Endothelial cell of umbilical vein (primary cell): ENCODE results near the gene SORCS3. TPM values are rescaled to one million over a fixed set of nuclear protein-coding genes. Genes with fewer than 3 reads are reported as not detected.

ENCODE experiments used
- BruUV-seq: library from RNA; stranded (reverse); fragments of 400-500 nt; replicated peaks from 2 replicates; lab custom pipeline; 2021; lab: Mats Ljungman, UMichigan
- CTCF ChIA-PET: fragments of 300-600, 350-600 bp; sonication (Branson Sonifier 250); formaldehyde crosslinking; loops from one replicate; lab custom pipeline; 2021; ENCODE audit warnings: antibody characterized with exemption, inconsistent platforms; lab: Charles Lee
- POLR2A ChIA-PET: fragments of 300-600, 350-600 bp; sonication (Branson Sonifier 250); formaldehyde crosslinking; loops from one replicate; lab custom pipeline; 2021; ENCODE audit warnings: antibody characterized with exemption, inconsistent platforms; lab: Charles Lee
- DNase-seq: peaks from one replicate; pipeline ENCODE4 v3.0.0-alpha.2; 2011; ENCODE audit warnings: low read depth, low spot score
- FAIRE-seq: peaks from 2 replicates; lab custom pipeline; 2011; peaks lifted over from hg19 to GRCh38; lab: Jason Lieb, UNC
- H2AFZ ChIP-seq: 2 replicates; pipeline ENCODE4 v1.6.0; 2012; ENCODE audit warnings: low read depth, low read length, control low read depth, inconsistent platforms
- H3K27ac ChIP-seq: 2 replicates; pipeline ENCODE4 v1.5.1; 2011; ENCODE audit warnings: low read depth, mild to moderate bottlenecking, control low read depth, low read length, moderate library complexity; ENCODE audit not compliant: insufficient read depth
- H3K27me3 ChIP-seq, 2 experiments: 2 replicates each; pipeline versions ENCODE4 v1.6.0 to v1.6.1; 2011; ENCODE audit warnings: low read length in 2 of 2, mixed read lengths in 1 of 2; ENCODE audit not compliant: control insufficient read depth in 2 of 2, insufficient read depth in 2 of 2
- H3K36me3 ChIP-seq, 2 experiments: 2 replicates in 1 of 2; 3 replicates in 1 of 2; pipeline ENCODE4 v1.5.1; 2011; ENCODE audit warnings: low read length in 2 of 2, mild to moderate bottlenecking in 1 of 2, moderate library complexity in 1 of 2; ENCODE audit not compliant: control insufficient read depth in 2 of 2, insufficient read depth in 2 of 2; ENCODE audit errors: extremely low read depth in 1 of 2
- H3K4me1 ChIP-seq: 3 replicates; pipeline ENCODE4 v1.5.1; 2011; ENCODE audit warnings: mild to moderate bottlenecking, low read length; ENCODE audit not compliant: control insufficient read depth, insufficient read depth; ENCODE audit errors: extremely low read depth
- H3K4me2 ChIP-seq: 2 replicates; pipeline ENCODE4 v1.6.1; 2011; ENCODE audit warnings: low read length, control low read depth, mixed read lengths; ENCODE audit not compliant: insufficient read depth
- H3K4me3 ChIP-seq, 3 experiments: fragments of 200-600 bp in 1 of 3; sonication (generic), shearing (Covaris generic) in 1 of 3; replicated peaks in 1 of 3; 2 replicates each; pipeline ENCODE4 v1.5.1; 2011 to 2016; ENCODE audit warnings: control low read depth in 3 of 3, low read length in 3 of 3, mild to moderate bottlenecking in 2 of 3, inconsistent platforms in 1 of 3, low read depth in 1 of 3, moderate library complexity in 1 of 3; ENCODE audit not compliant: insufficient read depth in 1 of 3
- H3K79me2 ChIP-seq: 2 replicates; pipeline ENCODE4 v1.6.0; 2012; ENCODE audit warnings: low read length, inconsistent platforms; ENCODE audit not compliant: control insufficient read depth, insufficient read depth
- H3K9ac ChIP-seq: replicated peaks from 2 replicates; pipeline ENCODE3; 2011; ENCODE audit warnings: low read length, control low read depth; ENCODE audit not compliant: insufficient read depth; ENCODE audit errors: extremely low read depth
- H3K9me1 ChIP-seq: replicated peaks from 3 replicates; pipeline ENCODE4 v1.6.0; 2011; ENCODE audit warnings: mild to moderate bottlenecking, low read length; ENCODE audit not compliant: control insufficient read depth, insufficient read depth; ENCODE audit errors: extremely low read depth
- H3K9me3 ChIP-seq: replicated peaks from 2 replicates; pipeline ENCODE4 v1.5.1; 2012; ENCODE audit warnings: low read length, inconsistent platforms; ENCODE audit not compliant: control insufficient read depth, insufficient read depth
- H4K20me1 ChIP-seq: replicated peaks from 2 replicates; pipeline ENCODE3; 2011; ENCODE audit warnings: mild to moderate bottlenecking, low read length; ENCODE audit not compliant: control insufficient read depth, insufficient read depth; ENCODE audit errors: extremely low read depth
- GATA2 ChIP-seq: IDR thresholded peaks from 2 replicates; pipeline ENCODE4 v1.7.0; 2011; ENCODE audit warnings: low read depth, mild to moderate bottlenecking, moderate library complexity, mixed read lengths, low read length; ENCODE audit not compliant: insufficient read length, insufficient read depth
- POLR2A ChIP-seq: IDR thresholded peaks from 2 replicates; pipeline ENCODE4 v1.6.1; 2012; ENCODE audit warnings: low read depth, mild to moderate bottlenecking, control low read depth, low read length
- dilution Hi-C: fragments of 300-500 bp; cut with MboI; formaldehyde crosslinking; loops from one replicate; pipeline ENCODE4 v1.15.0; 2019; ENCODE audit warnings: low sequenced_read_pairs; ENCODE audit not compliant: extremely low pct_ligation_motif_present
- intact Hi-C: fragments of 100-400 bp; cut with micrococcal nuclease; formaldehyde crosslinking; loops from one replicate; pipeline ENCODE4 v1.10.0; 2022
- polyA plus RNA-seq, 4 experiments: library from polyadenylated mRNA; depleted of rRNA in 3 of 4; stranded (reverse) in 3 of 4; unstranded in 1 of 4; fragments of >200 nt; gene quantifications; 2 replicates each; pipeline versions ENCODE4 v1.2.1 to v1.2.3, GENCODE V29; 2011 to 2012; ENCODE audit warnings: missing spikeins in 1 of 4
- total RNA-seq: library from RNA; stranded (reverse); gene quantifications from 2 replicates; pipeline ENCODE4 v1.2.3, GENCODE V29; 2021
- TF ChIP-seq, protein P1 (sequence below), 2 donors: IDR thresholded peaks; 1 replicate in 1 of 2; 2 replicates in 1 of 2; pipeline ENCODE4 v1.5.1; 2011; ENCODE audit warnings: low read length in 2 of 2, mild to moderate bottlenecking in 2 of 2, moderate library complexity in 2 of 2, control low read depth in 1 of 2, inconsistent platforms in 1 of 2, low read depth in 1 of 2; ENCODE audit not compliant: insufficient read depth in 1 of 2; ENCODE audit errors: extremely low read depth in 1 of 2

SORCS3 gene
- total and polyA plus RNA-seq, 2 donors (not counting 3 experiments of a cell fraction or from before 2014, with no cell fraction given), result not detected

DNA sequence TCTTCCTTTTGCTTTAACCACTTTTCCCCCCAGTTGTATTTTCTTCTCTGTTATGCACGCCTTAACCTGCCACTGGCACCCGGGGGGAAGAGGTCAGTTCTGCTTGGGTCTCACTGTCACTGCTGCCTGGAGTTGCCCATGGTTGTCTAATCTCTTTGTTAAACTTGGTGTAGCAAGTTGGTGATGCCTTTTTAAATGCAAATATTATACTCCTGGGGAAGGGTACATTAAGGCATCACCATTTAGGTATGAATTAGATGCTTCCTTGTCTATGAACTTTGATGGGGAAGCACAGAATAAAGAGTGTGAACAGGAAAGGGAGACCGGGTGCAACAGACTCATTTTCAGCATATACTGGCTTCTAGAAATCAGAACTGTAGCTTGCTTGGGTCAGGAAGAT, 9.1 kb upstream of the SORCS3 start:
- DNase-seq (no peak), FAIRE-seq (no peak)
- CTCF ChIA-PET, result no interaction called here
- Histone ChIP-seq H4K20me1 (no peaks in the 10 kb centered on the region), H3K9me3 (no peaks in the 10 kb centered on the region), H3K27me3 (no peaks in the 10 kb centered on the region), H3K4me3 (no peak overlapping the region), H3K36me3 (no peaks in the 10 kb centered on the region), H2AFZ (no peak overlapping the region), H3K9ac (no peak overlapping the region), H3K79me2 (no peaks in the 10 kb centered on the region), H3K4me2 (no peak overlapping the region), H3K9me1 (no peaks in the 10 kb centered on the region), H3K4me1 (no peaks in the 10 kb centered on the region), H3K27ac (no peak overlapping the region)
- dilution Hi-C loops (no loop called here), intact Hi-C loops (no loop called here)
- TF ChIP-seq POLR2A, result no peak
- TF ChIP-seq, protein P1, sequence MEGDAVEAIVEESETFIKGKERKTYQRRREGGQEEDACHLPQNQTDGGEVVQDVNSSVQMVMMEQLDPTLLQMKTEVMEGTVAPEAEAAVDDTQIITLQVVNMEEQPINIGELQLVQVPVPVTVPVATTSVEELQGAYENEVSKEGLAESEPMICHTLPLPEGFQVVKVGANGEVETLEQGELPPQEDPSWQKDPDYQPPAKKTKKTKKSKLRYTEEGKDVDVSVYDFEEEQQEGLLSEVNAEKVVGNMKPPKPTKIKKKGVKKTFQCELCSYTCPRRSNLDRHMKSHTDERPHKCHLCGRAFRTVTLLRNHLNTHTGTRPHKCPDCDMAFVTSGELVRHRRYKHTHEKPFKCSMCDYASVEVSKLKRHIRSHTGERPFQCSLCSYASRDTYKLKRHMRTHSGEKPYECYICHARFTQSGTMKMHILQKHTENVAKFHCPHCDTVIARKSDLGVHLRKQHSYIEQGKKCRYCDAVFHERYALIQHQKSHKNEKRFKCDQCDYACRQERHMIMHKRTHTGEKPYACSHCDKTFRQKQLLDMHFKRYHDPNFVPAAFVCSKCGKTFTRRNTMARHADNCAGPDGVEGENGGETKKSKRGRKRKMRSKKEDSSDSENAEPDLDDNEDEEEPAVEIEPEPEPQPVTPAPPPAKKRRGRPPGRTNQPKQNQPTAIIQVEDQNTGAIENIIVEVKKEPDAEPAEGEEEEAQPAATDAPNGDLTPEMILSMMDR (IDR thresholded peaks at IDR 0.05; ENCODE audit: extremely low read depth in 1 of 2, insufficient read depth in 1 of 2, low read depth in 1 of 2, low read length in 2 of 2), result no peak
- POLR2A ChIA-PET, result no interaction called here
- no TSS peak for BruUV-seq

DNA sequence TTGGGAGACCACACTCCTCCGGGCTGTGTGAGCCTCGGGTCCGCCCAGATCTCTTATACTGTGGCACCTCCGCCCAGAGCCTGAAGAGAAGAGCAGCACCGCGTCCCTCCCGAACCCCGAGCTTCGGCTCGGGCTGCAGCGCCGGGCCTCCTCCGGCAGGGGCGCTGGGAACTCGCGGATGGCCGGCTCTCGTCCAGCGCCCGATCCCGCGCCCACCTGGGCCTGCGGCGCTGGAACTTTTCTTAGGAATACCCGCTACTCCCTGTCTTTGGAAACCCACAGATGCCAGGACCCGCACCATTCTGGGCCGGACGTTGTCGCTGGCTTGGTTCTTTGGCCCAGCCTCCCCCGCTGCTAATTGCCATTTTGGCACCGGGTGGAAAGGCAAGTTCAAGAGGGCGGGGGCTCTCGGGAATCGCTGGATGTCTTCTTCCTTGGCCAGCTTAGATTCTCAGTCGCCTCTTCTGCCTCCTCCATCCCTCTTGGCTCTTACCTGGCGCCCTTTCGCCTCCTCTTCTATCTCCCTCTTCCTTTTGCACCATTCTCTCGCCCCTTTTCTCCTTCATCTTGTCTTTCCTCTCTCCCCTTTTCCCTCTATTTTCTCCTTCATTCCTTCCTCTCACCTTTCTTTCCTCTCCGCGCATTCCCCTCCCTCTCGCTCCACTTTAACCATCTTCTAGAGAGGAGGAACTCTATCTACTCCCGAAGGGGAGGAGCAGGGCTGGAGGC, 2.1 kb upstream of the SORCS3 start:
- Histone ChIP-seq H3K4me1 (no peaks in the 10 kb centered on the region), H2AFZ (no peak overlapping the region), H3K4me3 (no peak overlapping the region), H3K9me3 (no peaks in the 10 kb centered on the region), H3K79me2 (no peaks in the 10 kb centered on the region), H3K36me3 (no peaks in the 10 kb centered on the region), H3K9me1 (no peaks in the 10 kb centered on the region), H3K4me2 (no peak overlapping the region), H3K9ac (no peak overlapping the region), H3K27me3 (peaks cover 21 to 35% of the 10 kb centered on the region in 2 experiments), H3K27ac (no peak overlapping the region), H4K20me1 (no peaks in the 10 kb centered on the region)
- DNase-seq, result no peak
- ChIA-PET CTCF (no interaction called here), POLR2A (no interaction called here)
- BruUV-seq, result no TSS peak
- no peak for FAIRE-seq
- TF ChIP-seq GATA2, result no peak
- no peak for TF ChIP-seq POLR2A
- TF ChIP-seq, protein P1 (IDR thresholded peaks at IDR 0.05; ENCODE audit: extremely low read depth in 1 of 2, insufficient read depth in 1 of 2, low read depth in 1 of 2, low read length in 2 of 2), result peak; percentile 8 to 10
- dilution Hi-C loops, result no loop called here
- intact Hi-C loops, result no loop called here
